Chondrocyte (in vitro differentiated cells): ENCODE data around the gene MEIKIN. TPM values are rescaled to one million over a fixed set of nuclear protein-coding genes. Genes with fewer than 3 reads are reported as not detected.

Source experiments
- DNase-seq: peaks from one replicate; pipeline ENCODE4 v3.0.0; 2021; ENCODE audit warnings: mixed read lengths, low spot score
- H3K27ac Mint-ChIP-seq: one replicate; pipeline ENCODE4 v1.8.0; 2021; ENCODE audit warnings: mild to moderate bottlenecking, moderate library complexity, mixed read lengths; ENCODE audit not compliant: unreplicated experiment
- H3K27me3 Mint-ChIP-seq: 2 replicates; pipeline ENCODE4 v1.8.0; 2021; ENCODE audit warnings: low read depth, mixed read lengths
- H3K36me3 Mint-ChIP-seq: 2 replicates; pipeline ENCODE4 v1.8.0; 2021; ENCODE audit warnings: low read depth, mixed read lengths
- H3K4me1 Mint-ChIP-seq: 2 replicates; pipeline ENCODE4 v1.8.0; 2021; ENCODE audit warnings: low read depth, mild to moderate bottlenecking, mixed read lengths
- H3K4me3 Mint-ChIP-seq: one replicate; pipeline ENCODE4 v1.8.0; 2021; ENCODE audit warnings: mild to moderate bottlenecking, moderate library complexity, mixed read lengths; ENCODE audit not compliant: unreplicated experiment
- H3K9me3 Mint-ChIP-seq: 2 replicates; pipeline ENCODE4 v1.8.0; 2021; ENCODE audit warnings: low read depth, mixed read lengths
- total RNA-seq: library from RNA; stranded (reverse); gene quantifications from 3 replicates; pipeline ENCODE4 v1.2.1, GENCODE V29; 2021
- TF ChIP-seq, protein P1 (sequence below): fragments of 200-600 bp; sonication (generic); IDR thresholded peaks from 2 replicates; pipeline ENCODE4 v1.5.0; 2021; ENCODE audit warnings: antibody characterized with exemption, mild to moderate bottlenecking, moderate library complexity

MEIKIN gene
- total RNA-seq, 1 donor from 2014 or later: not detected

DNA sequence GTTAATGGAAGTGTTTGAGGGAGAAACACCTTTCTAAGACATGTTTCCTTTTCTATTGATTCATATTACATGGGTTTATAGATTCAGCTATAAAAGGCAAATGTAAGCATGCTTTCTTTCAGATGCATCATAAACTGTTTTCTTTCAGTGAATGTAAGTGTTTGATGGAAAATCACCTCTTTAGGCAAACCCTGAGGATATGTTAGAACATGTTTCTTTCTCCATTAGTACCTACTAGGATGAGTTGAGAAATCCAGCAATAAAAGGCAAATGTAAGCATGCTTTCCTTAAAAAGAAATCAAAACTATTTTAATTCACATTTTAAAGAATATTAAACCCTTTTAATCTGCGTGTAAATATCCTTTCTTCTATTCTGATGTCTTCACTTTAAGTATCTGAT lies 180.2 kb downstream of the MEIKIN start:
- H3K36me3 Mint-ChIP-seq: no peaks in the 10 kb centered on the region
- no peak overlapping the region for H3K27ac Mint-ChIP-seq
- TF ChIP-seq, protein P1, sequence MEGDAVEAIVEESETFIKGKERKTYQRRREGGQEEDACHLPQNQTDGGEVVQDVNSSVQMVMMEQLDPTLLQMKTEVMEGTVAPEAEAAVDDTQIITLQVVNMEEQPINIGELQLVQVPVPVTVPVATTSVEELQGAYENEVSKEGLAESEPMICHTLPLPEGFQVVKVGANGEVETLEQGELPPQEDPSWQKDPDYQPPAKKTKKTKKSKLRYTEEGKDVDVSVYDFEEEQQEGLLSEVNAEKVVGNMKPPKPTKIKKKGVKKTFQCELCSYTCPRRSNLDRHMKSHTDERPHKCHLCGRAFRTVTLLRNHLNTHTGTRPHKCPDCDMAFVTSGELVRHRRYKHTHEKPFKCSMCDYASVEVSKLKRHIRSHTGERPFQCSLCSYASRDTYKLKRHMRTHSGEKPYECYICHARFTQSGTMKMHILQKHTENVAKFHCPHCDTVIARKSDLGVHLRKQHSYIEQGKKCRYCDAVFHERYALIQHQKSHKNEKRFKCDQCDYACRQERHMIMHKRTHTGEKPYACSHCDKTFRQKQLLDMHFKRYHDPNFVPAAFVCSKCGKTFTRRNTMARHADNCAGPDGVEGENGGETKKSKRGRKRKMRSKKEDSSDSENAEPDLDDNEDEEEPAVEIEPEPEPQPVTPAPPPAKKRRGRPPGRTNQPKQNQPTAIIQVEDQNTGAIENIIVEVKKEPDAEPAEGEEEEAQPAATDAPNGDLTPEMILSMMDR: no peak
- peaks cover 53% of the 10 kb centered on the region for H3K4me1 Mint-ChIP-seq
- no peak for DNase-seq
- H3K27me3 Mint-ChIP-seq: no peaks in the 10 kb centered on the region
- no peak overlapping the region for H3K4me3 Mint-ChIP-seq
- peaks cover 5% of the 10 kb centered on the region for H3K9me3 Mint-ChIP-seq

DNA sequence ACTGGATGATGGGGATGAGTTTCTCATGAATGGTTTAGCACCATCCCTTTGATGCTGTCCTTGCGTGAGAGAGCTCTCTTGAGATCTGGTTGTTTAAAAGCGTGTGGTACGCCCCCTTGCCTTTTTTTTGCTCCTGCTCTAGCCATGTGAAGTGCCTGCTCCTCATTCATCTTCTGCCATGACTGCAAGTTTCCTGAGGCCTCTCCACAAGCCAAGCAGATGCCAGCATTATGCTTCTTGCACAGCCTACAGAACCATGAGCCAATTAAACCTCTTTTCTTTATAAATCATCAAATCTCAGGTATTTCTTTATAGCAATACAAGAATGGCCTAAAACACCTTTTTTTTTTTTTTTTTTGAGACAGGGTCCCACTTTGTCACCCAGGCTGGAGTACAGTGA lies 181.5 kb downstream of the MEIKIN start:
- no peak for DNase-seq
- H3K9me3 Mint-ChIP-seq: peaks cover 5% of the 10 kb centered on the region
- no peaks in the 10 kb centered on the region for H3K36me3 Mint-ChIP-seq
- H3K4me3 Mint-ChIP-seq: no peak overlapping the region
- no peaks in the 10 kb centered on the region for H3K27me3 Mint-ChIP-seq
- TF ChIP-seq, protein P1: no peak
- H3K27ac Mint-ChIP-seq: no peak overlapping the region
- H3K4me1 Mint-ChIP-seq: peaks cover 47% of the 10 kb centered on the region

DNA sequence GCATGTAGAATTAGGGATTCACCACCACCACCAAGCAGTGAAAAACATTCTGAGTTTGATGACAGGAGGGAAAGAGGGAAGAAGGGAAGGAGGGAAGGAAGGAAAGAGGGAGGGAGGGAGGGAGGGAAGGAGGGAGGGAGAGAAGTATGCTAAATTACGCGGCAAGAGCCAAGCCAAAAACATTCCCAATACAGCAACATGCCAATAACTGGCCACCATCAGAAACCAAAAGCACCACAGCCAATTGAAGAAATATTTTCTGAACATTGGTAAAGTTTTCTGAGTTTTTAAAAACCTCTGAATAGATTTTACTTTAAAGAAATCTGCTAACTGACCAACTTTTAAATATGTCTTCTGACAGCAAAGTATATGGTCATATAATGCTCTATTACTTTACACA lies 184.7 kb downstream of the MEIKIN start:
- H3K4me1 Mint-ChIP-seq: peaks cover 40% of the 10 kb centered on the region
- TF ChIP-seq, protein P1: no peak
- H3K27ac Mint-ChIP-seq: peak overlapping the region; percentile 2
- no peak for DNase-seq
- no peaks in the 10 kb centered on the region for H3K27me3 Mint-ChIP-seq
- no peak overlapping the region for H3K4me3 Mint-ChIP-seq
- H3K36me3 Mint-ChIP-seq: no peaks in the 10 kb centered on the region
- H3K9me3 Mint-ChIP-seq: peaks cover 5% of the 10 kb centered on the region

DNA sequence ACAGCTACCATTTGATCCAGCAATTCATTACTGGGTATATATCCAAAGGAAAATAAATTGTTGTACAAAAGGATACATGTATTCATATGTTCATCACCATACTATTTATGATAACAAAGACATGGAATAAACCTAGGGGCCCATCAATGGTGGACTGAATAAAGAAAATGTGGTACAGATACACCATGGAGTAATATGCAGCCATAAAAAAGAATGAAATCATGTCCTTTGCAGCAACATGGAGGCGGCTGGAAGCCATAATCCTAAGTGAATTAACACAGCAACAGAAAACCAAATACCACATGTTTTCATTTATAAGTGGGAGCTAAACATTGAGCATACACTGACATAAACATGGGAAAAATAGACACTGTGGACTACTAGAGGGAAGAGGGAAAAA lies 185.8 kb downstream of the MEIKIN start:
- no peak for DNase-seq
- Mint-ChIP-seq H3K27ac (no peak overlapping the region), H3K27me3 (no peaks in the 10 kb centered on the region), H3K9me3 (peaks cover 5% of the 10 kb centered on the region), H3K4me3 (no peak overlapping the region), H3K36me3 (no peaks in the 10 kb centered on the region), H3K4me1 (peaks cover 34% of the 10 kb centered on the region)
- TF ChIP-seq, protein P1: no peak

DNA sequence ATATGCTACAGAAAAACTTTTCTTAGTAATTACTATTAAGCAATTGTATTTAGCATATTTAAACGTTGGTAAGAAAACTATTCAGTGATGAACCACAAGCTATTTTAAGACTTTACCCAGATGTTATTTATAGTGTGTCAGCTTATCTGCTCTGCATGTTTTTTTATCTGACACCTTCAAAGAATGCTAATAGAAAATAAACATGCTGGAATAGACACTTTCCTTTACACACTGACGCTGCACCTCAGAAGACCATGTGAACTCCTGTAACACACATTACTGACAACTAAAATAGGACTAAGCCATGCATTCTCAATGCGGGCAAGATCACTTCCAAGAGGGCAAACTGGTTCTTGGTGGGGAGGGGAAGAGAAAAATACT lies 187.0 kb downstream of the MEIKIN start:
- no peak overlapping the region for H3K4me3 Mint-ChIP-seq
- no peak for DNase-seq
- peaks cover 38% of the 10 kb centered on the region for H3K4me1 Mint-ChIP-seq
- H3K27ac Mint-ChIP-seq: peak overlapping the region; percentile 43
- no peaks in the 10 kb centered on the region for H3K36me3 Mint-ChIP-seq
- no peaks in the 10 kb centered on the region for H3K9me3 Mint-ChIP-seq
- H3K27me3 Mint-ChIP-seq: no peaks in the 10 kb centered on the region
- TF ChIP-seq, protein P1: no peak
